NB4 (cell line): ENCODE results near the gene TRAP1.

Source experiments
- CTCF ChIP-seq: IDR thresholded peaks from one replicate; pipeline ENCODE4 v1.5.1; 2012; ENCODE audit warnings: low read depth, low read length
- POLR2A ChIP-seq: IDR thresholded peaks from 2 replicates; pipeline ENCODE4 v1.6.1; 2011; ENCODE audit warnings: mild to moderate bottlenecking; ENCODE audit not compliant: insufficient read length; ENCODE audit errors: extremely low read depth
- TF ChIP-seq, protein P1 (sequence below): IDR thresholded peaks from 2 replicates; pipeline ENCODE4 v1.6.1; 2011; ENCODE audit warnings: low read depth, low read length

DNA sequence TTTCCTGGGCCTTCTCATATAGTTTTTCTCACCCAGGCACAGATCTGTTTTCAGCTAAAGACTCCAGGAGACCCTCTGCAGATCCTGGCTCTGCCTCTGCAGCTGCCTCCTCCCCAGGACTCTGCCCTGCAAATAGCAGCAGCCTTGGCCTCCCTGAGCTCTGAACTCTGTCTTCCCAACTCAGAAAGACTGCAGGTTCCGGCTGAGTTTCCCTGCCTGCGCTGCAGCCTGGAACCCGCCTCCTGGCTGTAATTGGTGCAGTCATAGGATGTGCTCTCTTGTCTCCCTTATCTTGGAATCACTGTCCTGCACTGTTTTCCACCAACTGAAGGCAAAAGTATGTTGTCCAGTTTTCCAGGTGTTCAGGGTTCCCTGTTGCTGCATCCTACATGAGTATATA, 77.1 kb downstream of the TRAP1 start:
- TF ChIP-seq, protein P1, sequence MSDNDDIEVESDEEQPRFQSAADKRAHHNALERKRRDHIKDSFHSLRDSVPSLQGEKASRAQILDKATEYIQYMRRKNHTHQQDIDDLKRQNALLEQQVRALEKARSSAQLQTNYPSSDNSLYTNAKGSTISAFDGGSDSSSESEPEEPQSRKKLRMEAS = no peak
- TF ChIP-seq CTCF (no peak), POLR2A (no peak)
